Measurements from ENCODE around the gene CHST10.
"Not testable (repeated sequence)": the region's sequence is repeated elsewhere in the genome, so short reads cannot be mapped to it uniquely, and the experiment has no call there.

The CHST10 gene

GRCh38 chr2:100416935-100417710, at the start of gene CHST10:
Gene CHST10 (minus strand): TSS chr2:100417668. CDS start chr2:100406675, 10,993 bp downstream.
- DNase-seq, result peak in 43 of 51 donors; percentile 23 to 85 (median 59)

DNA sequence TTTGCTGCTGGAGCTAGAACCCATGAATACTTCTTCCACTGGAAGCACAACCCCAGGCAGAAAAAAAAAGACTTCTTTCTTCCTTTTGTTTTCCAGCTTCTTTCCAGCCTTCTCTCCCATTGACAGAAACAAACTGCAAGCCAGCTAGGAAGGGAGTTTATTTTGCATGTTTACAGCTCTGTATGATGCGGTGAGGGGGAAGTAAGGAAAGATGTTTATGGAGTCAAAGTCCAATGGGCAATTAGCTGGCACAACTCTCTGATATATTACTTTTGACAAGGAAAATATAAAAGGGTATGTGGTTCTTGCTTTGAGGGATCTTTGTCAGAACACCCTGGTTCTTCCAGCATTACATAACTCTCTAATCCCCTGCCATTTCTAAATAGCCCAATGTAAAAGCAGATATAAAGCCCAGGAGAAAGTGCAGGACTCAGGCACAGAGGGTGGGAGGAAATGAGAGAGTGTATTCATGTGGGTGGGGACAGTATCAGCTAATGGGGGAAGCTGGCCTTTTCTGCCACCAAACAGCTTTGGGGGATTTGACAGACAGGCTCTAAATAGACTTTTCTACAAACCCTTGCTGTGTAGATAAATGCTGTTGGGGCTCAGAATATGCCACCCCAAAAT, 43.5 kb upstream of the CHST10 start:
- no peak for DNase-seq

- not testable (repeated sequence) for DNase-seq
These were observed 38.9 kb upstream of the CHST10 start for GRCh38 chr2:100456357-100456756.

- no peak for DNase-seq
These were observed 36.4 kb upstream of the CHST10 start for GRCh38 chr2:100453853-100454252.

GRCh38 chr2:100451734-100452133, 34.3 kb upstream of the CHST10 start:
- no peak for DNase-seq

DNA sequence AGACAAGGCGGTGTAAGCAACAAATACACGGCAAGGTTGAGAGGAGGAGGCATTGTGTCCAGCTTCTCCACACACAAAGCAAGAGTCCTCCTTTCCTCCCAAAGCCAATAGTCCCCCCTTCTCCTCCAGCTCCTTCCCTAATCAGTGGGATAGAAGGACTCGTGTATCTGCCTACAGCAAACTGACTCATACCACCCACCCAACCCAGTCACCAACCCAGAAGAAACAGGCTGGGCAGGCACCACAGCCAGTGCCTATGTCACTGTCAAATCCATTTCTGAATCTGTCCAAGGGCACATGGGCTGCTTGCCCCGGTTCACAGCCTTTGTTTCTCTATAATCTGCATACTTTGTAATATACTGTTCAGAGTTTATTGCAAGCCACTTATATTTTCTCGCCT, 33.6 kb upstream of the CHST10 start:
- DNase-seq, result no peak

GRCh38 chr2:100446696-100447095, 29.2 kb upstream of the CHST10 start:
- no peak for DNase-seq

- no peak for DNase-seq
These were observed 20.3 kb upstream of the CHST10 start for GRCh38 chr2:100437751-100438150.

GRCh38 chr2:100429726-100430125, 12.3 kb upstream of the CHST10 start:
- DNase-seq, result no peak

- DNase-seq, result peak in 31 of 51 donors; percentile 6 to 73 (median 33)
These were observed 10.3 kb upstream of the CHST10 start for GRCh38 chr2:100427627-100428258.

DNA sequence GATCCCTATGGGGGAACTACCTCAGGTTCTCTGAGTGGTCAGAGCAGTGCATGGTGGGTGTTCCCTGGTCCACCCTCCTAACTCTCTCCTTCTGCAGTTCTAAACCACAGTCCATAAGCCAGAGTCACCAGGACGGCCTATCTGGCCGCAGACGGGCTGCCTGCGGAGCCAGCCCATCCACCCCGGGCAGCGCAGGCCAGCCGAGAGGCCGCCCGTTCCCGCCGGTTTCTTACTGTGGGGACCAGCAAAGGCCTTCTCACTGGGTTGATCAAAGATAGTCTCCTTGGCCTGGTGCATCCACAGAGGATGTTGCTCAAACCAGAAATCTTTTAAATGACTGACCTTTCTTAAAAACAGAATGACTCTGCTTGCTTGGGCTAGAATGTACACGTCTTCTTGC, 9.6 kb upstream of the CHST10 start:
- no peak for DNase-seq

DNA sequence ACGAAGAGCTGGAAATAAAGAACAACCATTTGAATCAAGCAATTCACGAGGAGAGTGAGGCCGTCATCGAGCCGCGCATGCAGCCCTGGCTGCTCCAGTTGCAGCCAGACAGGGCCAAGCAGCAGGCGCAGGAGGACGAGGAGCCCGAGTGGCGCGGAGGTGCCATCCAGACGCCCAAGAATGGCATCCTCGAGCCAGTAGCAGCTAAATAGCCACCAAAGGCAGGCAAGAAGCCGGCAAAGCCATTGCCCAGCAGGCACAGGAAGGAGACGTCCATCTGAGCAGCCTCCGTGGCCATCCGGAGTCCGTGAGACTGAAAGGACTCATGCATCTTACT, 8.9 kb upstream of the CHST10 start:
- no peak for DNase-seq

DNA sequence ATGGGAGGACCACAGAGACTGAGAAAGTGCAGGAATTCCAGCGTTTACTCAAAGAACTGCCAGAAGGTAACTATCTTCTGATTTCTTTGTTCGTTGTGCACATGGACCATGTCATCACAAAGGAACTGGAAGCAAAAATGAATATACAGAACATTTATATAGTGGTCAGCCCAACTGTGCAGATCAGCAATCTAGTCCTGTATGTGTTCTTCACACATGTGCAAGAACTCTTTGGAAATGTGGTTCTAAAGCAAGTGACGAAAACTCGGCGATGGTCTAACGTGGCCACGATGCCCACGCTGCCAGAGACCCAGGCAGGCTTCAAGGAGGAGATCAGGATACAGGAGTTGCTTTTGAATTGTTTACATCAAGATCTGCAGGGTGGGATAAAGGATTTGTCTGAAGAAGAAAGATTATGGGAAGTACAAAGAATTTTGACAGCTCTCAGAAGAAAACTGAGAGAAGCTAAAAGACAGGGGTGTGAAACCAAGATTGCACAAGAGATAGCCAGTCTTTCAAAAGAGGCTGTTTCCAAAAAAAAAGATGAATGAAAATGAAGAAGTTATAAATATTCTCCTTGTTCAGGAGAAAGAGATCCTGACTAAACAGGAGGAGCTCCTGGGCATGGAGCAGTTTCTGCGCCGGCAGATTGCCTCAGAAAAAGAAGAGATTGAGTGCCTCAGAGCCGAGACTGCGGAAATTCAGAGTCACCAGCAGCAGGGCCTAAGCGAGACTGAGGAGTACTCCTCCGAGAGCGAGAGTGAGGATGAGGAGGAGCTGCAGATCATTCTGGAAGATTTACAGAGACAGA, 8.3 kb upstream of the CHST10 start:
- DNase-seq, result no peak

- no peak for DNase-seq
These were observed 7.6 kb upstream of the CHST10 start for GRCh38 chr2:100425107-100425506.

DNA sequence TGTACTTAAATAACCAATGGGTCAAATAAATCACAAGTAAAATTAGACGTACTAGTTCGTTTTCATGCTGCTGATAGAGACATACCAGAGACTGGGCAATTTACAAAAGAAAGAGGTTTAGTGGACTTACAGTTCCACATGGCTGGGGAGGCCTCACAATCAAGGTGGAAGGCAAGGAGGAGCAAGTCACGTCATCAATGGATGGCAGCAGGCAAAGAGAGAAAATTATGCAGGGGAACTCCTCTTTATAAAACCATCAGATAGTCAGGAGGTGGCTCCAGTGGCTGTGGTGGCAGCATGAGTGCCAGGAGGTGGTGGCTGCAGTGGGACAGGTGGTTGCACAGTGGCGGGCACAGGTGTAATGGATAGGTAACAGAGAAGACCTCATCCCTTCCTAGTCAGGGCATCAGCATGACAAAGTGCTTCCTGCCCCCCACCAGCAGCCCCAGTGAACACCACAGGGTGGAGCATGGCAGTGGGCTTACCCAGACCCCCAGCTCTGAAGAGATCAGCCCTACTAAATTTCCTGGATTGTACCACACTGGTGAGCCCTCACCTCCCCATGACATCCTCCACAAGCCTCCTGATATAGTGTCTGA, 6.9 kb upstream of the CHST10 start:
- no peak for DNase-seq

DNA sequence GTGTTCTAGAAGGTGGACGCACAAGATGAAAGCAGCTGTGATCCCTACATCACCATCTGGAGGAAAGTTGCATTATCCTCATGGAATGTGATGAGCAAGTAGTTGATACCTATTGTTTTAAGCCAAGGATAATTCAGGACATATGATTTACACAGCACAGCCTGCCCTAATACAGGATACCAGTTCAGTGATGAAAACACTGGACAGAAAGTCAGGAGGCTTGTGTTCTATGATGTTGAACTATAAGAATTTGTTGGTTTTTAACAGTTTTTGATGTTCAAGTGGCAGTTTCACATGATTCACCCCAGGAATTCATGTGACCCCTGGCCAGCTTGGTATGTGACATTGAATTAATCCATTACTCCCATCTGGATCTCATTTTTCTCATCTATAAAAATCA, 6.2 kb upstream of the CHST10 start:
- DNase-seq, result no peak

- peak in 9 of 51 donors; percentile 5 to 41 (median 18) for DNase-seq
These were observed 5.0 kb upstream of the CHST10 start for GRCh38 chr2:100422320-100423055.

- no peak for DNase-seq
These were observed 2.4 kb upstream of the CHST10 start for GRCh38 chr2:100419915-100420314.

- no peak for DNase-seq
These were observed 1.0 kb upstream of the CHST10 start for GRCh38 chr2:100418406-100418962.

DNA sequence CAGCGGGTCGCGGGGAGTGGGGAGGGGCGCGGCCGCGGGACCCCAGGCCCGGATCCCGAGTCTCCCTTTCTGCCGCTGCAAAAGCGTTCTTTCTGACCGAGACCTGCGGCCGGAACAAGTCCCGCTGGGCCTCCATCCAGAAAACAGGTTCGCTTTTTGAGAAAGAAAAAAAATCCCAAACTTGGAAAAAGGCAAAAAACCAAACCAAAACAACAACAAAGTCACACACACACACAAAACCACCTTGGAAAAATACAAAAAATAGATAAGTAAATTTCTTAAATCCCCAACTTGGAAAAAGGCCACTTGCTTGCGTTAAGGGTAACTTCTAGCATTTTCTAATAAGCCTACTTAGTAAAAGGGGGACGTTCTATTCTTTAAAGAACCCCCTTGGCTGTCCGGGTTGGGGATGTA, 250 bp upstream of the CHST10 start:
- DNase-seq, result peak in 2 of 51 donors; percentile 23 to 48

Data from hypothalamus (tissue), 51 donors.